GM10266 (cell line): ENCODE measurements around the gene UGGT1.

Source experiments
- DNase-seq: peaks from one replicate; pipeline ENCODE4 v3.0.0; 2012; ENCODE audit errors: extremely low spot score
- CTCF ChIP-seq: IDR thresholded peaks from 2 replicates; pipeline ENCODE4 v1.5.1; 2012; ENCODE audit warnings: mild to moderate bottlenecking, low read depth; ENCODE audit not compliant: control insufficient read depth, insufficient read depth; ENCODE audit errors: missing control alignments

The UGGT1 gene

GRCh38 chr2:128086244-128086643 lies 4.8 kb upstream of the UGGT1 start:
- TF ChIP-seq CTCF = no peak
- no peak for DNase-seq

- DNase-seq = no peak
- TF ChIP-seq CTCF = no peak
Observed at GRCh38 chr2:128090575-128090944, 440 bp upstream of the UGGT1 start.

GRCh38 chr2:128091726-128092080 lies 703 bp downstream of the UGGT1 start:
- TF ChIP-seq CTCF = no peak
- no peak for DNase-seq

- no peak for TF ChIP-seq CTCF
- no peak for DNase-seq
Observed at GRCh38 chr2:128092656-128093055, 1.7 kb downstream of the UGGT1 start.

- no peak for TF ChIP-seq CTCF
- no peak for DNase-seq
Observed at GRCh38 chr2:128093762-128094161, 2.8 kb downstream of the UGGT1 start.

GRCh38 chr2:128095201-128095600 lies 4.2 kb downstream of the UGGT1 start:
- no peak for DNase-seq
- TF ChIP-seq CTCF = no peak

- no peak for DNase-seq
- no peak for TF ChIP-seq CTCF
Observed at GRCh38 chr2:128103407-128103806, 12.4 kb downstream of the UGGT1 start.

GRCh38 chr2:128105072-128105471 lies 14.1 kb downstream of the UGGT1 start:
- no peak for TF ChIP-seq CTCF
- DNase-seq = no peak
